ENCODE results near the gene STIMATE. TPM values are rescaled to one million over a fixed set of nuclear protein-coding genes. Genes with fewer than 3 reads are reported as not detected.

STIMATE gene
- total and polyA plus RNA-seq, 2 experiments from 2014 or later = 11.2 to 23.6 TPM

DNA sequence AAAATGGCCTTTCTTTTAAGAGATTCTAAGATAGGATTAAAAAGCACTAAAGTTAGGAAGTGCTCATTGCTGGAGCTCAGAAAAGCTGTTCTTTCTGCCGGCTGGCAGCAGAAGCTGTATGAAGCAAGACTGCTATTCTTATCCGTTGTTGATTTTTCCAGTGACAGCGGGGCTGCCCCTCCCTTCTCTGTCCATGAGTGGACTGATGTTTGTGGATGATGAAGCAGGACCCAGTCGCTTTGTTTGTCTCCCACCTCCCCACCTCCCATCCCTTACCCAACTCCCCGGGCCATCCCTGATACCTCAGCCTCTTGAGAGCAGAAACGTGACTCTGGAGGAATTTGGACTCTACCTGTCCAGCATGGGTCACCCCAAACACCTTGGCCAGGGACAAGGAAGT lies 52.2 kb downstream of the STIMATE start (continued):
- no peak for TF ChIP-seq EZH2 (IDR thresholded peaks at IDR 0.05; ENCODE audit: low read depth, unreplicated experiment)
- TF ChIP-seq ETS1 (IDR thresholded peaks at IDR 0.05) = no peak
- TF ChIP-seq REST (IDR thresholded peaks at IDR 0.05; ENCODE audit: unreplicated experiment) = no peak

GRCh38 chr3:52844290-52844975 lies 52.9 kb downstream of the STIMATE start:
- peaks cover 38% of the 10 kb centered on the region for H3K36me3 Mint-ChIP-seq (ENCODE audit: low read depth)
- H3K4me3 Mint-ChIP-seq = no peak overlapping the region
- Histone ChIP-seq H3K27ac (ENCODE audit: low read depth) (no peak overlapping the region), H3K36me3 (ENCODE audit: insufficient read depth) (0 out of 2 replicates have a peak, but pooled peaks cover 3% of the 10 kb centered on the region), H4K20me1 (replicated peaks; ENCODE audit: insufficient read depth) (peaks cover 2% of the 10 kb centered on the region; the same call in 1 of the 2 replicates), H3K79me2 (replicated peaks; ENCODE audit: insufficient read depth) (no peaks in the 10 kb centered on the region), H3K4me3 (no peak overlapping the region), H3K9me2 (ENCODE audit: insufficient read depth) (no peaks in the 10 kb centered on the region), H3K4me2 (no peak overlapping the region), H3F3A (replicated peaks; ENCODE audit: low read depth) (no peaks in the 10 kb centered on the region), H3K4me1 (ENCODE audit: insufficient read depth) (0 out of 2 replicates have a peak, but pooled peaks cover 4% of the 10 kb centered on the region), H3K27me3 (ENCODE audit: insufficient read depth) (no peaks in the 10 kb centered on the region), H2AFZ (no peak overlapping the region)
- DNase-seq (ENCODE audit: low spot score) (no peak), ATAC-seq (no peak)
- H3K9me3 Mint-ChIP-seq = no peaks in the 10 kb centered on the region
- H3K27ac Mint-ChIP-seq = no peak overlapping the region
- H3K27me3 Mint-ChIP-seq (ENCODE audit: insufficient read depth, low read depth, poor library complexity) = peaks cover 9% of the 10 kb centered on the region
- peaks cover 11% of the 10 kb centered on the region for H3K4me1 Mint-ChIP-seq
- no peak for TF ChIP-seq ZNF114 (CRISPR knock-in tag; IDR thresholded peaks at IDR 0.05)
- no peak for TF ChIP-seq ZNF331 (CRISPR knock-in tag; IDR thresholded peaks at IDR 0.05; ENCODE audit: low read depth)
- no peak for TF ChIP-seq STAT1 (IDR thresholded peaks at IDR 0.05; ENCODE audit: unreplicated experiment)
- no peak for TF ChIP-seq CREB1 (CRISPR knock-in tag; IDR thresholded peaks at IDR 0.05; ENCODE audit: low read depth)
- no peak for TF ChIP-seq ETS1 (IDR thresholded peaks at IDR 0.05)
- no peak for TF ChIP-seq EZH2phosphoT487 (IDR thresholded peaks at IDR 0.05; ENCODE audit: unreplicated experiment)
- TF ChIP-seq POLR2AphosphoS5 (IDR thresholded peaks at IDR 0.05; ENCODE audit: low read depth) = no peak
- TF ChIP-seq JUNB (IDR thresholded peaks at IDR 0.05; ENCODE audit: unreplicated experiment) = no peak
- no peak for TF ChIP-seq EZH2 (IDR thresholded peaks at IDR 0.05; ENCODE audit: low read depth, unreplicated experiment)
- TF ChIP-seq REST (IDR thresholded peaks at IDR 0.05; ENCODE audit: unreplicated experiment) = no peak

All from GM23338 (cell line).